GM18498 (cell line): ENCODE measurements around the gene PRG2.
"Not testable (repeated sequence)": the region's sequence is repeated elsewhere in the genome, so short reads cannot be mapped to it uniquely, and the experiment has no call there.

ENCODE experiments used
- ATAC-seq: cut with Tn5 transposase; IDR thresholded peaks from one replicate; pipeline ENCODE4 v1.9.1; 2021; ENCODE audit warnings: mild to moderate bottlenecking, moderate library complexity; ENCODE audit not compliant: unreplicated experiment

The PRG2 gene

GRCh38 chr11:57370251-57370650, 20.2 kb downstream of the PRG2 start:
- ATAC-seq, result no peak

GRCh38 chr11:57368845-57369232, 21.6 kb downstream of the PRG2 start:
- ATAC-seq, result no peak

DNA sequence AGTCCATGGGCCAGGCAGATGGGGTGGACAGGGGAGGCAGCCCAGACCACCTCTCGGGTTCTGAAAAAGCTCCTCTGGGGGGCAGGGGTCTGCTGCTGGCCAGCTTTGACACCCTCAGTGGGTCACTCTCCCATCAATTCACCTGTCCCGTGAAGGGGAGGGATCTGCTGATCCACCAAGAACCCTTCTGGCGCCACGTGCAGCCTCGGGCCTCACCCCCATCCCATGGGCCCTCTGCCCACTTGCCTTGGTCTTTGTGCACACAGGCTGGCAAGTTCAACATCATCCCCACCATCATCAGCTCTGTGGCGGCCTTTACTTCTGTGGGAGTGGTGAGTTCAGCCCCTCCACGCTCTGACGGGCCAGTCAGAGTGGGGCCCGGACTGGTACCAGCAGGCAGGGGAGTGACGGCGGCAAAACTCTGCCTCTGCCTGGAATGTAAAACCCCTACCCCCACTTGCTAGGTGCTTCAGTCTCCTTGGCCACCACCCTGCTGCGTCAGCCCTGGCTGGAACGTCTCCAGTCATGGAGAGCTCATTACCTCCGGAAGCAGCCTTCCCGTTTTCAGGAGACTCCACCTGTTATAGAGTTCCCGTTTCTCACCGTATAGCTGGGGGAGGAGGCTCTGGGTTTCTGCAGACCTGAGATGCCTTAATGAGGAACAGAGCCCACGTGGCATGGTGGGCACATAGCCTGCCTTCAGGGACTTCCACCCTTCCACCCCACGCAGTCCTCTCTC, 22.2 kb downstream of the PRG2 start:
- no peak for ATAC-seq

- ATAC-seq, result no peak
Measured at GRCh38 chr11:57364851-57365660, 25.4 kb downstream of the PRG2 start.

DNA sequence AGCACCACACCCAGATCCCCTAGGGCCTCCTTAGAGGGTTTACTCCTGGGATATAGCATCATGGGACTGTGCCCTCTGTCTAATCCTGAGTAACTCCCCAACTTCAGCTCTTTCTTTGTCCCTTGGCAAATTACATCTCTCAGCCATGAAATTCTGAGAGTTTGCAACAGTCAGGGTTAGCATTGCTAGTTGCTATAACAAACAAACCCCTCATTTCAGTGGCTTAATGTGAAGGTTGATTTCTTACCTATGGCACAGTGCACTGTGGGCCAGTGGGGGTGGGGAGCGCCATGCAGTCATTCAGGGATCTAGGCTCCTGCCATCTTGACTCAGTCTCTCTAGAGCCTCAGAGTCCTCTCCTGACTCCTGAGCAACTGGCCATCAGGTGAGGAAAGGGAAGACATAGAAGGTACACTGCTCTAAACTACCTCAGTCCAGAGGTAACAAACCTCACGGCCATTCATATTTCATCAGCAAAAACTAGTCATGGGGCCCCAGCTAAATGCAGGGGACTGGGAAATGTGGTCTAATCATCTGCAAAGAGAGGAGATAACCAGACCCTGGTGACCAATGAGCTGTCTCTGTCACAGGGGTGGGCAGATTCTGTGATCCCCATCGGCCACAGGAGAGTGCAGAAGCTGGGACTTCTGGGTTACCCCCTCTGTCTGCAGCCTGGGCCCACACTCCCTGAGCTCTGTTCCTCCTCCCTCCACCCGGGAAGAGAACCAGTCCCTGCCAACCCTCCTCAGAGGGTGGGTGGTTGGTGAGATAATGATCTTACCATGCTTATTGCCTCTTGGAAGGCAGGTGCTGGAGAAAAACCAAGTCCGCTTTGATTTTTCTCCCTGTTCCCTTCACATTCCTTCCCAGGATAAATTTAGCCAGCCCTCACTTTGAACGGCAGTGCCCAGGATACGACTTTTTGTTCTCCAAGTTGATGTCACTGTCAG, 27.0 kb downstream of the PRG2 start:
- no peak for ATAC-seq

DNA sequence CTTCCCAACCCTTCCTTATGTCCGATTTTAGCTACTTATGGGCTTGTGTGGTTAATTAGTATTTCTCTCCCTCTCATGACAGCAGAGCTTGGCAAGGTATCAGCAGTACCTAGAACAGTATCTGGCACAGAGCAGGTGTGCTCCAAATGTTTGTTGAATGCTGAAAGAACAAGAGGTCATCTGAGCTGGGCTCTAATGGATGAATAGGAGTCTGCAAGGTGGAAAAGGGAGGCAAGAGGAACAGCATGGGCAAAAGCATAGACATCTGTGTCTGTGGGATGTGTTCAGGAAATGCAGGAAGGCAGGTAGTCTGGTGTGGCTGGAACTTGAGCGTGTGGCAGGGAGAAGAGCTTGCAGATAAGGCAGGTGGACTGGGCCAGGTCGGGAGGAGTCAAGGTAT, 28.5 kb downstream of the PRG2 start:
- no peak for ATAC-seq

GRCh38 chr11:57361420-57361819, 29.0 kb downstream of the PRG2 start:
- ATAC-seq, result not testable (repeated sequence)

DNA sequence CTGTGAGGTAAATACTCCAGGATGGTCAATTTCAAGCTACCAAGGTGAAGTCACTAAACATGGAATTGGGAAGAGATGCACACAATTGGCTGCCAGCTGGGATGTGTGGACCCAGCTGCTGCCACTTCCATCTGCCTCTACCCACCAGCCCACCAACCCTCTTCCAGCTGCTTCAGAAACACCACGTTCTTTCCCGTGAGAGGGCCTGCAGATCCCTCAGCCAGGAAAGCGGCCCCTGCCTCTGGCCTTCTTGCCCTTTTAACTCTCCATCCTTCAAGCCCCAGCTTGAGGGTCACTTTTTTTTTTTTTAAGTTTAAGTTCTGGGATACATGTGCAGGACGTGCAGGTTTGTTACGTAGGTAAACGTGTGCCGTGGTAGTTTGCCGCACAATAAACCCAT, 29.5 kb downstream of the PRG2 start:
- no peak for ATAC-seq

- ATAC-seq, result no peak
Measured at GRCh38 chr11:57359896-57360690, 30.4 kb downstream of the PRG2 start.

GRCh38 chr11:57359396-57359795, 31.1 kb downstream of the PRG2 start:
- no peak for ATAC-seq

DNA sequence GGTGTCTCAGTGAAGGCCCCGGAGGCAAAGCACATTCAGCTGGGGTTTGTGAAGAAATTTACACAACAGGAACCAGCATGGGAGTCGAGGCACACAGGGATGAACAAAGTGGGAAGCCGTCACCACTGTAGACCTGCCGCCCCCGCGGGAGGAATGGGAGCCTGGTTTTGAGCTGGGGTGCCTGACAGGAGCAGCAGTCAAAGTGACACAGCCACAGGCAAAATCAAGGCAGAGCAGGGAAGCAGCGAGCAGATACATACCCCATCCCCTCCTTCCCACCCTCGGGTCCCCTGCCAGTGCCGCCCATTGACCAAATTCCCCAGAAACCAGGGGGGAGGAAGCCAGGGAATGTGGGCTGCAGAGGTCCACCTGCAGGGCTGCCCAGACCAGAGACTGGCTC, 31.5 kb downstream of the PRG2 start:
- ATAC-seq, result no peak

- no peak for ATAC-seq
Measured at GRCh38 chr11:57358543-57358961, 31.9 kb downstream of the PRG2 start.

DNA sequence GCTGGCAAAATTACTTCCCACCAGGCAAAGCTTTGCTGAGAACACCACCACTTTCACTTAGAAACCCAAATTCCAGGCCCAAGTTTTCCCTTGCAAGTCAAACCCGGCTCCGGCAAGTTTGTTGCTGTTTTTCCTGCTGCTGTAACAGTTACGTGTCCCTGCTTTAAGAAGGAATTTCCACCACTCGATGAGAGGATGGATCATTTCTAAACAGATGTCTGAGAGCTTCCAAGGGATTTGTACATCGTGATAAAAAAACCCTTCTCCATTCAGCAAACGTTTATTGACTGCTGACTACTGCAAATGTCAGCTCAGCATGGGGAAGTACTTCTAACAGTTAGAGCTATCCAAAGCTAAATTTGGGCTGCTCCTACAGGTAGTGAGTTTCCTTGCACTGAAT, 32.6 kb downstream of the PRG2 start:
- no peak for ATAC-seq

GRCh38 chr11:57357310-57357709, 33.1 kb downstream of the PRG2 start:
- no peak for ATAC-seq

GRCh38 chr11:57356268-57356667, 34.2 kb downstream of the PRG2 start:
- ATAC-seq, result no peak

DNA sequence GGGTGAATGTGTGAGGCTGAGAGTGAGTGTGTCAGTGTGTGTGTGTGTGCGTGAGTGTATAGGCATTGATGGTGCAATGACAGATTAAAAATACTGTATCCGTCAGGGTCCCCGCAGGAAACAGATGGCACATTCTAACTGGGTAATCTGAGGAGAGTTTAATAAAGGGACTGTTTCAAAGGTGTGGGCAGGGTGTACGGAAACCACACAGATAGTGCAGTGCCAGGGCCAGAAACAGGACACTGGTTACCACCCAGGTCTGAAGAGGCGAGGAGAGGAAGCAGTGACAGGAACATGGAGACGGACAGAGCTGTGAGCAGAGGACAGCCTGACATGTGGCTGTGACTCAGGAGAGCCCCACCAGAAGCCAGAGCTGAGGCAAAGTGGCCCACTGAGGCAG, 35.8 kb downstream of the PRG2 start:
- ATAC-seq, result no peak

DNA sequence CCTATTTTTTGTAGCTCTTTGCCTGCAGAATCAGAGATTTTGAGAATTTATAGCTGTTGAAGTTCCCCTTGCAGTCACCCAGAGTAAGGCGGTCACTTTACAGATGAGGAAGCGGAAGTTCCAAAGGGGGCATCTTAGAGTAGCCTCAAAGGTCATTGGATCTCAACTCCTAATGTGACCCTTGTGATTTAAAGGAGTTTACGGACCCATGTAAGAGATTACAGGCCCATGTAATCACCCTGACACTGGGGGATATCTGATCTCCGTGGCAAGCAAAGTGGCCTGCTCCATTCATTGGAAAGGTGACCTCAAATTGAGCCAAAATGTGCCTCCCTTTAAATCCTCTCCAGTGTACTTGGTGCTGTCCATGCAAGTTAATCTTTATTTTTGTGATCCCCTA, 36.6 kb downstream of the PRG2 start:
- ATAC-seq, result no peak

DNA sequence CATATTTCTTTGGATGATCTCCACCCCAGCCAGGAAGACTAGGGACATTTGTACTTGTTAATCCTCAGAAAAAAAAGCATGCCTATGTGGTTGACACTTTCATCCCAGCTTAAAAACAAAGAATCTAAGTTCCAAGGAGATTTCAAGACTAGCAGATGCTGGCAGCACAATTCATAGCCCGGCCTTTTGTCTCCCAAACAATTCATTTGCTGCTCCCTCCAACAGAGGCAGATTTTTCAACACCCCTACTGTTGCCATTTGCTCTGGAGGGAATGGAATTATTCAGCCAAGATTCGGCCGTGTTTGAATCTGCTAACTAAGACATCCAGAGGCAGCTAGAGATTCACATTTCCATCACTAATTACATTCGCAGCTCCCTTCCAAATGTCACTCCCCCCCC, 37.0 kb downstream of the PRG2 start:
- ATAC-seq, result no peak

DNA sequence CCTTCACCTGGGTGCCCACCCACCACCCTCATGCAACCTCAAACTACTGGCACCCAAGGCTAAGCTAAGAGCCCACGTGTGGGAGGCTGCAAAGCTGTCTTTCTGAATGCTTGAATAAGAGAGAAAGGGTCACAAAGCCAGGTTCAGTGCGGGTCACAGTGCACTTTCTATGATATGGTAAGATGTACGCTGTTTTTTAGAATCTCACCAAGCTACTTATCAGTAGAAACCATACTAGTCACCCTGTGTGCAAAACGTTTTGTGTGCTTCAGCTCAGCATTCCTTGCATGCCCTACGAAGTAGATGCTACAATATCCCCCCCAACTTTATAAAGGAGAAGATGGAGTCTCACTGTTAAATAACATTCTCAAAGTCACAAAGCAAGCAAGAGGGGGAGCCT, 37.4 kb downstream of the PRG2 start:
- no peak for ATAC-seq

- no peak for ATAC-seq
Measured at GRCh38 chr11:57349491-57350274, 40.8 kb downstream of the PRG2 start.
